VCaP (cell line): ENCODE results near the gene RTP5.
A peak's percentile ranks its signal among the peaks of the same experiment; 100 is the strongest.

Experiments used
- H3K27ac ChIP-seq: fragments of 450-650 bp; 2 replicates; pipeline ENCODE4 v1.5.1; 2017
- TF ChIP-seq, protein P1 (sequence below): fragments of 450-650 bp; conservative IDR thresholded peaks from 2 replicates; pipeline ENCODE4 v1.5.1; 2017; ENCODE audit warnings: mild to moderate bottlenecking, moderate library complexity

The RTP5 gene

DNA sequence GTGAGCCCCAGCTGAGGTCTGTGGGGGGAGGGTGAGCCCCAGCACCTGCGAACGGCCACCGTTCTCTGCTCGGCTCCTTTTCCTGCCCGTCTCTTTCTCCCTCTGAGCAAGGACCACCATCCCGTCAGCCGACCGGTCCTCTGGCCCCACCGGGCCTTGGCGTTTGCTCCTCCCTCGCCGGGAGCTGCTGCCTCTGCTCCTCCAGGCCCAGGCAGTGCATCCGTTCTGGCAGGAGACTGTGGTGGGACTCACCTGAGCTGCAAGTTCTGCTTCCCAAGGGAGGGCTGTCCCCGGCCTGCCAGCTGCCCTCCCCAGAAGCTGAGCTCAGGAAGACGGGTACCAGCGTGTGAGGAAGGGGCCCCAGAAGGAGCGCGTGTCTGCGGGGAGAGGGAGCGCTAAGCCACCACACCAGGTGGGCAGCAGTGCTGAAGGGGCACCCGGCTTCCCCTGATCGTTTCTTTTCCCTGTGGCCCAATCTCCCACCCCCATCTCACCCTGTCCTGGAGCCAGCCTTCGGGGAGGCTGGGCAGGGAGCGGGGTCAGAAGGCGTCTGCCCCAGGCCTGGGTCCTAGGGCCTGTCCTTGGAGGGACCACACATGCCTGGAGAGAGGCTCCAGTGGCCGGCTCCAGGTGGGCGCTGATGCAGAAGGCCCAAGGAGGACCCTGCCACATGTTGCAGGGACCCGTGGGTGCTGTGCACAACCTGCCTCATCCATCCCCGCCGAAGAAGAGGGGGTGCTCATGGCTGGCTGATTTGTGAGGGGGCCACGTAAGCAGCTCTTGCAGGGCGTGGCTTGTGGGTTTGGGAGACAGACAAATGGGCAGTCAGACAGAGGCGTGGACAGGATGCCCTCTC, 2.5 kb upstream of the RTP5 start:
- TF ChIP-seq, protein P1, sequence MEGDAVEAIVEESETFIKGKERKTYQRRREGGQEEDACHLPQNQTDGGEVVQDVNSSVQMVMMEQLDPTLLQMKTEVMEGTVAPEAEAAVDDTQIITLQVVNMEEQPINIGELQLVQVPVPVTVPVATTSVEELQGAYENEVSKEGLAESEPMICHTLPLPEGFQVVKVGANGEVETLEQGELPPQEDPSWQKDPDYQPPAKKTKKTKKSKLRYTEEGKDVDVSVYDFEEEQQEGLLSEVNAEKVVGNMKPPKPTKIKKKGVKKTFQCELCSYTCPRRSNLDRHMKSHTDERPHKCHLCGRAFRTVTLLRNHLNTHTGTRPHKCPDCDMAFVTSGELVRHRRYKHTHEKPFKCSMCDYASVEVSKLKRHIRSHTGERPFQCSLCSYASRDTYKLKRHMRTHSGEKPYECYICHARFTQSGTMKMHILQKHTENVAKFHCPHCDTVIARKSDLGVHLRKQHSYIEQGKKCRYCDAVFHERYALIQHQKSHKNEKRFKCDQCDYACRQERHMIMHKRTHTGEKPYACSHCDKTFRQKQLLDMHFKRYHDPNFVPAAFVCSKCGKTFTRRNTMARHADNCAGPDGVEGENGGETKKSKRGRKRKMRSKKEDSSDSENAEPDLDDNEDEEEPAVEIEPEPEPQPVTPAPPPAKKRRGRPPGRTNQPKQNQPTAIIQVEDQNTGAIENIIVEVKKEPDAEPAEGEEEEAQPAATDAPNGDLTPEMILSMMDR = no peak
- H3K27ac ChIP-seq = no peak overlapping the region

GRCh38 chr2:241867776-241868420, 1.6 kb upstream of the RTP5 start:
- no peak overlapping the region for H3K27ac ChIP-seq
- TF ChIP-seq, protein P1 = no peak

GRCh38 chr2:241868661-241869081, 858 bp upstream of the RTP5 start:
- H3K27ac ChIP-seq = peak overlapping the region; percentile 46
- TF ChIP-seq, protein P1 = no peak

DNA sequence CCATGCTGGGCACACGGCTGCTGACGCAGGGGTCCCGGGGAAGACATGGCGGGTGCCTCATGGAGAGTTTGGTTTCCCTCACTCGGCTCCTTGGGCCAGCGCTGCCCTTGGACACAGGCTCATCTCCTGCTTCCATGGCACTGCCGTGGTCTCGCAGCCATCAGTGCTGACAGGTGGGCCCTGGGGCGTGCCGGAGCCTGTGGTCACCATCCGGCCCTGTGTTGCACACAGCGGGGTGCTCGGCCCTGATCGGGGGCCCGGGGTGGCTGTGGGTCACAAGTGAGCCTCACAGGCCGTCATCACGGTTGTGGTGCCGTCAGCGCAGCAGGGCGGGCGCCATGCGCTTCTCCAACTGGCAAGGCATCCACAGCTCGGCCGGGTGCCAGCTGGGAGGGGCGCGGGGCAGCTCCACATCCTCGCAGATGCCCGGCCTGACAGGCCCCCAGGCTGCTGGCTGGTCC, 582 bp downstream of the RTP5 start:
- TF ChIP-seq, protein P1 = no peak
- H3K27ac ChIP-seq = no peak overlapping the region

DNA sequence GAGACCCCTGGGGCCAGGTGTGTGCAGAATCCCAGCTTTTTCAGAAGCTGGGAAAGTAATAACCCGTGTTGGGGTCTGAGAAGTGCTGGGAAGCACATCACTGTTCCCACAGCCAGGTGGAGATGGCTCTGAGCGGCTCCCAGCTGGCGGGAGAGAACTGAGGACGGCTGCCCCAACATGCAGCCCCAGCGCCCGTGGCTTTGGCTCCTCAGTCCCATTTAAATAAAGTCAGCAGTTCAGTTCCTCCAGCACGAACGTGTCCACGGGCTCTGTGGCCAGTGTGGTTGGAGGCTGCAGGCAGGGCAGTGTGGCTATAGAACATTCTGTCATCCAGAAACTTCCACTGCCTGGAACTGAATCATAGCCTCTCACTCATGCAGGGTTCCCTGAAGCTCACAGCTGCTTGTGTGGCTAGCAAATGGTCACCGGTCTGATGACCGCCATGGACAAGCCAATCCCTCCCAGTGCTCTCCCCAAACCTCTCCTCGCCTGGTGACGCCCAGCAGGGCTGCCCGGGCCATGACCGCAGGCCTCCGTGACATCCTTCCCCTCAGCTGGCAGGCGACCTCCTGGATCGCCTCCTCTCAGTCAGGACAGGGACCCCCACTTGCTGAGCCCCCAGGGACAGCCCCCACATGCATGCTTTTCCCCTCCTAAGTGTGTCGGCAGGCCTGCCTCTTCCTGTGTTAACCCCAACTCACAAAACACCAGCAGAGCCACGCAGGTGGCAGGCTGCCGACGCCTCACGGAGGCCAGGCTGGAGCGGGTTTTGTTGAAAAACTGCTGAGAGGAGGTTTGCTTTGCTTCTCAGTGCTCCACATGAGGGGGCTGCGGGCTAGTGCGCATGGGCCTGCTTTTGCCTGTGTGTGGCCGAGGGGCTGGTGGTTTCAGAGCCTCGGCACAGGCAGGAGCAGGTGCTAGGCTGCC, 1.3 kb downstream of the RTP5 start:
- no peak overlapping the region for H3K27ac ChIP-seq
- TF ChIP-seq, protein P1 = no peak

DNA sequence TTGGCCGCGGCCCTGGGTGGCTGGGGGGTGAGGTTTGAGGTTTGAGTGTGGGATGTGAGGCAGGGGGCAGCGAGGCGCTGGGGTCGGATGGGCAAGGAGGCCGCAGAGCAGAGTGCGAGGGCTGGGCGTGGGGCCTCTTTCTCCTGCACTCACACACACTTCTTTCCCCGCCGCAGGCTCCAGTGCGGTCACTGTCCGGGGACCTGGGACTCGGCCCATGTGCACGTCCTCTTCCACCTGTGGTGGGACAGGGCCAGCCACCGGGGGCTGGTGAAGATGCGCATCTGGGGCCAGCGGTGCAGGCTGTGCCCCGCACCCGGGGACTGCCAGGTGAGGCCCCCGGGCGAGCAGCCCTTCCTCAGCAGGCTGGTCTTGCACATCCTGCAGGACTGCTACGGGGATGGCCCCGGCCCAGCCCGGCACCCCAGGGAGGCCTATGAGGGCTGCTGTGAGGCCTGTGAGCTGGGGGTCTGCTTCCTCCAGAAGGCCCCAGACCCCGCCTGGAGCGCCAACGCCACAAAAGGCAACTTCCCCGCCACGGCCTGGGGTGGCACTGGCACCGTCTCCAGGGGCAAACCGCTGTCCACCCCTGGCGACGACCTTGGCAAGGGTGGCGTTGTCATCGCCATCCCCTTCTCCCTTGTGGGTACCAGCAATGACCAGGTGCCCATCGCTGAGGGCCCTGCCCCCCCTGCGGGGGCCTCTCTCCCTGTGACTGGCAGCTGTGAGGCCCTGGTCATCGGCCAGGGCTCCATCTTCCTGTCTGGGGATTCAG, 2.2 kb downstream of the RTP5 start:
- no peak overlapping the region for H3K27ac ChIP-seq
- TF ChIP-seq, protein P1 = no peak
